Stomach (tissue), 4 donors: Measurements from ENCODE around the gene ANKFN1.

ENCODE experiments used
- CTCF ChIP-seq, 7 experiments: fragments of 450-650 bp in 4 of 7; fragments of 200-600 bp in 3 of 7; sonication (generic) in 3 of 7; IDR thresholded peaks; one replicate each; pipeline ENCODE4 v1.5.1; 2016 to 2019; ENCODE audit warnings: antibody characterized with exemption in 7 of 7, control low read depth in 2 of 7, mild to moderate bottlenecking in 1 of 7
- EP300 ChIP-seq: sonication (generic); formaldehyde crosslinking; IDR thresholded peaks from one replicate; pipeline ENCODE4 v1.6.1; 2017; ENCODE audit warnings: antibody characterized with exemption
- POLR2A ChIP-seq, 4 donors: fragments of 450-650 bp; IDR thresholded peaks; one replicate each; pipeline ENCODE4 v1.6.1; 2016; ENCODE audit warnings: antibody characterized with exemption in 4 of 4, control low read depth in 2 of 4, mild to moderate bottlenecking in 1 of 4, moderate library complexity in 1 of 4

GRCh38 chr17:56119936-56120335 is 33.3 kb upstream of the ANKFN1 start:
- TF ChIP-seq CTCF (IDR thresholded peaks at IDR 0.05) (no peak), POLR2A (IDR thresholded peaks at IDR 0.05) (no peak), EP300 (no peak)
